ENCODE data around the gene PTPN4.

DNA sequence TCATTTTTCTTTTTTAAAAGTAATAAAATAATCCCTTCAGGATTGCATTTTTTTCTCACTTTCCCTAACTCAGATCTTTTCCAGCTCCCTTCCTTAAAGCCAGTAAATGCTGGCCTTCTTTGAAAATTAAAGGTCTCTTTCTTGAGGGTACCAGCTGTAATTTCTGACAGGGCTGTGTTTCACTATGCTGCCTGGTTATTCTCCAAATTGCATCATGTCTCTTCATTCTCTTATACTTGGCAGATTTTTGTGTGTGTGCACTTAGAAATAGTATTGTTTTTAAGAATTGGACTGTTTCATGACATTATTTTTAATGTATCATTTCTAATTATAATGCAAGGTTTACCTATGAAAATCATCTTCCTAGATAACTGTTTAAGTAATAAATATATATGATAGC lies 181.1 kb downstream of the PTPN4 start:
- TF ChIP-seq, protein P1, sequence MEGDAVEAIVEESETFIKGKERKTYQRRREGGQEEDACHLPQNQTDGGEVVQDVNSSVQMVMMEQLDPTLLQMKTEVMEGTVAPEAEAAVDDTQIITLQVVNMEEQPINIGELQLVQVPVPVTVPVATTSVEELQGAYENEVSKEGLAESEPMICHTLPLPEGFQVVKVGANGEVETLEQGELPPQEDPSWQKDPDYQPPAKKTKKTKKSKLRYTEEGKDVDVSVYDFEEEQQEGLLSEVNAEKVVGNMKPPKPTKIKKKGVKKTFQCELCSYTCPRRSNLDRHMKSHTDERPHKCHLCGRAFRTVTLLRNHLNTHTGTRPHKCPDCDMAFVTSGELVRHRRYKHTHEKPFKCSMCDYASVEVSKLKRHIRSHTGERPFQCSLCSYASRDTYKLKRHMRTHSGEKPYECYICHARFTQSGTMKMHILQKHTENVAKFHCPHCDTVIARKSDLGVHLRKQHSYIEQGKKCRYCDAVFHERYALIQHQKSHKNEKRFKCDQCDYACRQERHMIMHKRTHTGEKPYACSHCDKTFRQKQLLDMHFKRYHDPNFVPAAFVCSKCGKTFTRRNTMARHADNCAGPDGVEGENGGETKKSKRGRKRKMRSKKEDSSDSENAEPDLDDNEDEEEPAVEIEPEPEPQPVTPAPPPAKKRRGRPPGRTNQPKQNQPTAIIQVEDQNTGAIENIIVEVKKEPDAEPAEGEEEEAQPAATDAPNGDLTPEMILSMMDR (conservative IDR thresholded peaks at IDR 0.05; ENCODE audit: low read depth in 2 of 2), result no peak
- TF ChIP-seq, protein P2, sequence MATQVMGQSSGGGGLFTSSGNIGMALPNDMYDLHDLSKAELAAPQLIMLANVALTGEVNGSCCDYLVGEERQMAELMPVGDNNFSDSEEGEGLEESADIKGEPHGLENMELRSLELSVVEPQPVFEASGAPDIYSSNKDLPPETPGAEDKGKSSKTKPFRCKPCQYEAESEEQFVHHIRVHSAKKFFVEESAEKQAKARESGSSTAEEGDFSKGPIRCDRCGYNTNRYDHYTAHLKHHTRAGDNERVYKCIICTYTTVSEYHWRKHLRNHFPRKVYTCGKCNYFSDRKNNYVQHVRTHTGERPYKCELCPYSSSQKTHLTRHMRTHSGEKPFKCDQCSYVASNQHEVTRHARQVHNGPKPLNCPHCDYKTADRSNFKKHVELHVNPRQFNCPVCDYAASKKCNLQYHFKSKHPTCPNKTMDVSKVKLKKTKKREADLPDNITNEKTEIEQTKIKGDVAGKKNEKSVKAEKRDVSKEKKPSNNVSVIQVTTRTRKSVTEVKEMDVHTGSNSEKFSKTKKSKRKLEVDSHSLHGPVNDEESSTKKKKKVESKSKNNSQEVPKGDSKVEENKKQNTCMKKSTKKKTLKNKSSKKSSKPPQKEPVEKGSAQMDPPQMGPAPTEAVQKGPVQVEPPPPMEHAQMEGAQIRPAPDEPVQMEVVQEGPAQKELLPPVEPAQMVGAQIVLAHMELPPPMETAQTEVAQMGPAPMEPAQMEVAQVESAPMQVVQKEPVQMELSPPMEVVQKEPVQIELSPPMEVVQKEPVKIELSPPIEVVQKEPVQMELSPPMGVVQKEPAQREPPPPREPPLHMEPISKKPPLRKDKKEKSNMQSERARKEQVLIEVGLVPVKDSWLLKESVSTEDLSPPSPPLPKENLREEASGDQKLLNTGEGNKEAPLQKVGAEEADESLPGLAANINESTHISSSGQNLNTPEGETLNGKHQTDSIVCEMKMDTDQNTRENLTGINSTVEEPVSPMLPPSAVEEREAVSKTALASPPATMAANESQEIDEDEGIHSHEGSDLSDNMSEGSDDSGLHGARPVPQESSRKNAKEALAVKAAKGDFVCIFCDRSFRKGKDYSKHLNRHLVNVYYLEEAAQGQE (IDR thresholded peaks at IDR 0.05; ENCODE audit: unreplicated experiment), result no peak
- no peak for TF ChIP-seq EZH2phosphoT487 (IDR thresholded peaks at IDR 0.05; ENCODE audit: unreplicated experiment)
- no peak for TF ChIP-seq POLR2AphosphoS5 (IDR thresholded peaks at IDR 0.05; ENCODE audit: low read depth)
- no peak for TF ChIP-seq CREB1 (CRISPR knock-in tag; IDR thresholded peaks at IDR 0.05; ENCODE audit: low read depth)
- TF ChIP-seq EZH2 (IDR thresholded peaks at IDR 0.05; ENCODE audit: low read depth, unreplicated experiment), result no peak
- TF ChIP-seq ETS1 (IDR thresholded peaks at IDR 0.05), result no peak
- no peak for TF ChIP-seq NANOG (IDR thresholded peaks at IDR 0.05; ENCODE audit: borderline replicate concordance)
- TF ChIP-seq JUNB (IDR thresholded peaks at IDR 0.05; ENCODE audit: unreplicated experiment), result no peak
- TF ChIP-seq ZNF331 (CRISPR knock-in tag; IDR thresholded peaks at IDR 0.05; ENCODE audit: low read depth), result no peak
- no peak for TF ChIP-seq ZNF114 (CRISPR knock-in tag; IDR thresholded peaks at IDR 0.05)
- TF ChIP-seq, protein P3, sequence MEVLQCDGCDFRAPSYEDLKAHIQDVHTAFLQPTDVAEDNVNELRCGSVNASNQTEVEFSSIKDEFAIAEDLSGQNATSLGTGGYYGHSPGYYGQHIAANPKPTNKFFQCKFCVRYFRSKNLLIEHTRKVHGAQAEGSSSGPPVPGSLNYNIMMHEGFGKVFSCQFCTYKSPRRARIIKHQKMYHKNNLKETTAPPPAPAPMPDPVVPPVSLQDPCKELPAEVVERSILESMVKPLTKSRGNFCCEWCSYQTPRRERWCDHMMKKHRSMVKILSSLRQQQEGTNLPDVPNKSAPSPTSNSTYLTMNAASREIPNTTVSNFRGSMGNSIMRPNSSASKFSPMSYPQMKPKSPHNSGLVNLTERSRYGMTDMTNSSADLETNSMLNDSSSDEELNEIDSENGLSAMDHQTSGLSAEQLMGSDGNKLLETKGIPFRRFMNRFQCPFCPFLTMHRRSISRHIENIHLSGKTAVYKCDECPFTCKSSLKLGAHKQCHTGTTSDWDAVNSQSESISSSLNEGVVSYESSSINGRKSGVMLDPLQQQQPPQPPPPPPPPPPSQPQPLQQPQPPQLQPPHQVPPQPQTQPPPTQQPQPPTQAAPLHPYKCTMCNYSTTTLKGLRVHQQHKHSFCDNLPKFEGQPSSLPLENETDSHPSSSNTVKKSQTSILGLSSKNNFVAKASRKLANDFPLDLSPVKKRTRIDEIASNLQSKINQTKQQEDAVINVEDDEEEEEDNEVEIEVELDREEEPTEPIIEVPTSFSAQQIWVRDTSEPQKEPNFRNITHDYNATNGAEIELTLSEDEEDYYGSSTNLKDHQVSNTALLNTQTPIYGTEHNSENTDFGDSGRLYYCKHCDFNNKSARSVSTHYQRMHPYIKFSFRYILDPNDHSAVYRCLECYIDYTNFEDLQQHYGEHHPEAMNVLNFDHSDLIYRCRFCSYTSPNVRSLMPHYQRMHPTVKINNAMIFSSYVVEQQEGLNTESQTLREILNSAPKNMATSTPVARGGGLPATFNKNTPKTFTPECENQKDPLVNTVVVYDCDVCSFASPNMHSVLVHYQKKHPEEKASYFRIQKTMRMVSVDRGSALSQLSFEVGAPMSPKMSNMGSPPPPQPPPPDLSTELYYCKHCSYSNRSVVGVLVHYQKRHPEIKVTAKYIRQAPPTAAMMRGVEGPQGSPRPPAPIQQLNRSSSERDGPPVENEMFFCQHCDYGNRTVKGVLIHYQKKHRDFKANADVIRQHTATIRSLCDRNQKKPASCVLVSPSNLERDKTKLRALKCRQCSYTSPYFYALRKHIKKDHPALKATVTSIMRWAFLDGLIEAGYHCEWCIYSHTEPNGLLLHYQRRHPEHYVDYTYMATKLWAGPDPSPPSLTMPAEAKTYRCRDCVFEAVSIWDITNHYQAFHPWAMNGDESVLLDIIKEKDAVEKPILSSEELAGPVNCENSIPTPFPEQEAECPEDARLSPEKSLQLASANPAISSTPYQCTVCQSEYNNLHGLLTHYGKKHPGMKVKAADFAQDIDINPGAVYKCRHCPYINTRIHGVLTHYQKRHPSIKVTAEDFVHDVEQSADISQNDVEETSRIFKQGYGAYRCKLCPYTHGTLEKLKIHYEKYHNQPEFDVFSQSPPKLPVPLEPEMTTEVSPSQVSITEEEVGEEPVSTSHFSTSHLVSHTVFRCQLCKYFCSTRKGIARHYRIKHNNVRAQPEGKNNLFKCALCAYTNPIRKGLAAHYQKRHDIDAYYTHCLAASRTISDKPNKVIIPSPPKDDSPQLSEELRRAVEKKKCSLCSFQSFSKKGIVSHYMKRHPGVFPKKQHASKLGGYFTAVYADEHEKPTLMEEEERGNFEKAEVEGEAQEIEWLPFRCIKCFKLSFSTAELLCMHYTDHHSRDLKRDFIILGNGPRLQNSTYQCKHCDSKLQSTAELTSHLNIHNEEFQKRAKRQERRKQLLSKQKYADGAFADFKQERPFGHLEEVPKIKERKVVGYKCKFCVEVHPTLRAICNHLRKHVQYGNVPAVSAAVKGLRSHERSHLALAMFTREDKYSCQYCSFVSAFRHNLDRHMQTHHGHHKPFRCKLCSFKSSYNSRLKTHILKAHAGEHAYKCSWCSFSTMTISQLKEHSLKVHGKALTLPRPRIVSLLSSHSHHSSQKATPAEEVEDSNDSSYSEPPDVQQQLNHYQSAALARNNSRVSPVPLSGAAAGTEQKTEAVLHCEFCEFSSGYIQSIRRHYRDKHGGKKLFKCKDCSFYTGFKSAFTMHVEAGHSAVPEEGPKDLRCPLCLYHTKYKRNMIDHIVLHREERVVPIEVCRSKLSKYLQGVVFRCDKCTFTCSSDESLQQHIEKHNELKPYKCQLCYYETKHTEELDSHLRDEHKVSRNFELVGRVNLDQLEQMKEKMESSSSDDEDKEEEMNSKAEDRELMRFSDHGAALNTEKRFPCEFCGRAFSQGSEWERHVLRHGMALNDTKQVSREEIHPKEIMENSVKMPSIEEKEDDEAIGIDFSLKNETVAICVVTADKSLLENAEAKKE (CRISPR knock-in tag; IDR thresholded peaks at IDR 0.05), result no peak

Measured in GM23338 (cell line).